Measurements from ENCODE around the gene MPHOSPH10. TPM values are rescaled to one million over a fixed set of nuclear protein-coding genes. Genes with fewer than 3 reads are reported as not detected.

MPHOSPH10 gene
- 20.8 and 27.9 TPM in 2 replicates for total RNA-seq

GRCh38 chr2:71130152-71130904 is at the start of gene MPHOSPH10, which contains the start of gene MCEE:
TSS of gene MPHOSPH10 (plus strand) at chr2:71130634. CDS start at chr2:71130666, 32 bp downstream.
TSS of gene MCEE (minus strand) at chr2:71130229. CDS start at chr2:71130219, 10 bp downstream.

Other genes starting within 250 kb of the MPHOSPH10 start
- 0.74 and 1.2 TPM in 2 replicates for gene VAX2, start 230.1 kb upstream of the MPHOSPH10 start, total RNA-seq
- 0.89 and 1.8 TPM in 2 replicates for gene ATP6V1B1, start 194.7 kb upstream of the MPHOSPH10 start, total RNA-seq
- gene ANKRD53, start 152.0 kb upstream of the MPHOSPH10 start, total RNA-seq, result 1.5 and 1.8 TPM in 2 replicates
- 39.8 and 69.0 TPM in 2 replicates for gene TEX261, start 135.8 kb upstream of the MPHOSPH10 start, total RNA-seq
- gene NAGK, start 62.0 kb upstream of the MPHOSPH10 start, total RNA-seq, result 57.3 and 61.8 TPM in 2 replicates
- 22.6 and 22.7 TPM in 2 replicates for gene MCEE, start 405 bp upstream of the MPHOSPH10 start, total RNA-seq
- gene PAIP2B, start 96.5 kb downstream of the MPHOSPH10 start, total RNA-seq, result 0.30 and 0.42 TPM in 2 replicates
- gene ZNF638, start 201.1 kb downstream of the MPHOSPH10 start, total RNA-seq, result 115 and 123 TPM in 2 replicates

Measured in smooth muscle cell of the umbilical artery (primary cell).